ENCODE measurements around the gene LRP5. TPM values are rescaled to one million over a fixed set of nuclear protein-coding genes. Genes with fewer than 3 reads are reported as not detected.

The LRP5 gene
- total RNA-seq, 1 experiment from 2014 or later, result 32.8 TPM

- H3K27ac Mint-ChIP-seq (ENCODE audit: low read depth, unreplicated experiment), result no peak overlapping the region
- no TSS peak for BruUV-seq (replicated peaks)
- intact Hi-C loops (cut with micrococcal nuclease), result no loop called here
- no peak overlapping the region for H3K4me3 Mint-ChIP-seq (ENCODE audit: unreplicated experiment)
- DNase-seq (ENCODE audit: unreplicated experiment), result no peak
- no peaks in the 10 kb centered on the region for H3K27me3 Mint-ChIP-seq (ENCODE audit: insufficient read depth, unreplicated experiment)
- H3K9me3 Mint-ChIP-seq (ENCODE audit: unreplicated experiment), result no peaks in the 10 kb centered on the region
- TF ChIP-seq, protein P1, sequence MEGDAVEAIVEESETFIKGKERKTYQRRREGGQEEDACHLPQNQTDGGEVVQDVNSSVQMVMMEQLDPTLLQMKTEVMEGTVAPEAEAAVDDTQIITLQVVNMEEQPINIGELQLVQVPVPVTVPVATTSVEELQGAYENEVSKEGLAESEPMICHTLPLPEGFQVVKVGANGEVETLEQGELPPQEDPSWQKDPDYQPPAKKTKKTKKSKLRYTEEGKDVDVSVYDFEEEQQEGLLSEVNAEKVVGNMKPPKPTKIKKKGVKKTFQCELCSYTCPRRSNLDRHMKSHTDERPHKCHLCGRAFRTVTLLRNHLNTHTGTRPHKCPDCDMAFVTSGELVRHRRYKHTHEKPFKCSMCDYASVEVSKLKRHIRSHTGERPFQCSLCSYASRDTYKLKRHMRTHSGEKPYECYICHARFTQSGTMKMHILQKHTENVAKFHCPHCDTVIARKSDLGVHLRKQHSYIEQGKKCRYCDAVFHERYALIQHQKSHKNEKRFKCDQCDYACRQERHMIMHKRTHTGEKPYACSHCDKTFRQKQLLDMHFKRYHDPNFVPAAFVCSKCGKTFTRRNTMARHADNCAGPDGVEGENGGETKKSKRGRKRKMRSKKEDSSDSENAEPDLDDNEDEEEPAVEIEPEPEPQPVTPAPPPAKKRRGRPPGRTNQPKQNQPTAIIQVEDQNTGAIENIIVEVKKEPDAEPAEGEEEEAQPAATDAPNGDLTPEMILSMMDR (IDR thresholded peaks at IDR 0.05; ENCODE audit: unreplicated experiment), result no peak
- ChIA-PET CTCF (interaction anchor here (0.7 kb wide), 1 partner anchor 17 kb away, joined by 4 read pairs; no protein-coding TSS in a partner anchor), POLR2A (interaction anchor here (1.4 kb wide), 1 partner anchor 10 kb away, joined by 5 read pairs; no protein-coding TSS in a partner anchor)
- peaks cover 14% of the 10 kb centered on the region for H3K4me1 Mint-ChIP-seq (ENCODE audit: insufficient read depth, unreplicated experiment)
- peaks cover 4% of the 10 kb centered on the region for H3K36me3 Mint-ChIP-seq (ENCODE audit: insufficient read depth, unreplicated experiment)
Observed at GRCh38 chr11:68495872-68496271, 183.5 kb downstream of the LRP5 start.

DNA sequence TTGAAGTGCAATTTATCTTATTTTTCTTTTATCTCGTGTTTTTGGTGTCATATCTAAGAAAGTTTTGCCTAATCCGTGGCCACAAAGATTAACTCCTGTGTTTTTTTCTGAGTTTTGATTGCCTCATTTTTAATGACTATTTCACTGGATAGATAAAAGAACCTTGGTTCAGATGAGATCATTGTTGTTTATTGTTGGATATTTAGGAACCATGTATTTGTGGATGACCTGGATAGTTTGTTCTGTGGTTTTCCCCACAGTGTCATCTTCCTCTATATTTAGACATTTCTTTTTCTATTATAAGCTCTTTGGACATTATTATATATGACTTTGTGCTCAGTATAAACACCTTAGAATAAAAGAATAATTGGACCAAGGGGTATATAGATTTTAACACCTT lies 185.4 kb downstream of the LRP5 start:
- H3K36me3 Mint-ChIP-seq (ENCODE audit: insufficient read depth, unreplicated experiment), result peaks cover 13% of the 10 kb centered on the region
- DNase-seq (ENCODE audit: unreplicated experiment), result no peak
- peaks cover 17% of the 10 kb centered on the region for H3K4me1 Mint-ChIP-seq (ENCODE audit: insufficient read depth, unreplicated experiment)
- CTCF ChIA-PET, result interaction anchor here (1.0 kb wide), 1 partner anchor 241 kb away, joined by 4 read pairs; no protein-coding TSS in a partner anchor
- no peaks in the 10 kb centered on the region for H3K9me3 Mint-ChIP-seq (ENCODE audit: unreplicated experiment)
- H3K27me3 Mint-ChIP-seq (ENCODE audit: insufficient read depth, unreplicated experiment), result no peaks in the 10 kb centered on the region
- intact Hi-C loops (cut with micrococcal nuclease), result no loop called here
- TF ChIP-seq, protein P1 (IDR thresholded peaks at IDR 0.05; ENCODE audit: unreplicated experiment), result no peak
- BruUV-seq (replicated peaks), result no TSS peak
- POLR2A ChIA-PET, result interaction anchor here (0.5 to 1.2 kb wide), 4 partner anchors 16 to 38 kb away, joined by 3 read pairs; partner anchors contain the start of gene PPP6R3
- H3K4me3 Mint-ChIP-seq (ENCODE audit: unreplicated experiment), result no peak overlapping the region
- peak overlapping the region; percentile 35 for H3K27ac Mint-ChIP-seq (ENCODE audit: low read depth, unreplicated experiment)

GRCh38 chr11:68498321-68498720 lies 185.9 kb downstream of the LRP5 start:
- no peaks in the 10 kb centered on the region for H3K27me3 Mint-ChIP-seq (ENCODE audit: insufficient read depth, unreplicated experiment)
- intact Hi-C loops (cut with micrococcal nuclease), result no loop called here
- TF ChIP-seq, protein P1 (IDR thresholded peaks at IDR 0.05; ENCODE audit: unreplicated experiment), result no peak
- H3K4me3 Mint-ChIP-seq (ENCODE audit: unreplicated experiment), result no peak overlapping the region
- H3K9me3 Mint-ChIP-seq (ENCODE audit: unreplicated experiment), result no peaks in the 10 kb centered on the region
- no TSS peak for BruUV-seq (replicated peaks)
- H3K27ac Mint-ChIP-seq (ENCODE audit: low read depth, unreplicated experiment), result peak overlapping the region; percentile 35
- ChIA-PET POLR2A (interaction anchor here (0.6 to 1.2 kb wide), 3 partner anchors 17 to 38 kb away, joined by 3 read pairs; partner anchors contain the start of gene PPP6R3), CTCF (interaction anchor here (1.0 kb wide), 1 partner anchor 241 kb away, joined by 4 read pairs; no protein-coding TSS in a partner anchor)
- DNase-seq (ENCODE audit: unreplicated experiment), result peak; percentile 22
- H3K36me3 Mint-ChIP-seq (ENCODE audit: insufficient read depth, unreplicated experiment), result peaks cover 16% of the 10 kb centered on the region
- peaks cover 20% of the 10 kb centered on the region for H3K4me1 Mint-ChIP-seq (ENCODE audit: insufficient read depth, unreplicated experiment)

Other genes starting within 250 kb of the LRP5 start
- gene CHKA, start 191.2 kb upstream of the LRP5 start, total RNA-seq (2022), result 7.8 and 13.7 TPM in 2 replicates
- gene KMT5B, start 99.3 kb upstream of the LRP5 start, total RNA-seq (2022), result 45.7 and 46.4 TPM in 2 replicates
- gene C11orf24, start 40.6 kb upstream of the LRP5 start, total RNA-seq (2022), result 58.3 and 69.2 TPM in 2 replicates
- gene PPP6R3, start 148.2 kb downstream of the LRP5 start, total RNA-seq (2022), result 87.2 and 95.7 TPM in 2 replicates

Measured in MCF 10A (cell line).